Adrenal gland (tissue), 5 donors: ENCODE measurements around the gene KCNN3.

Experiments
- CTCF ChIP-seq, 6 experiments: fragments of 450-650 bp in 4 of 6; fragments of 200-600 bp in 2 of 6; sonication (generic) in 1 of 6; IDR thresholded peaks; 1 replicate in 5 of 6; 2 replicates in 1 of 6; pipeline versions ENCODE4 v1.5.1 to v1.8.0; 2016 to 2021; ENCODE audit warnings: antibody characterized with exemption in 6 of 6, mild to moderate bottlenecking in 2 of 6, moderate library complexity in 1 of 6
- POLR2A ChIP-seq, 2 donors: fragments of 450-650 bp; IDR thresholded peaks; one replicate each; pipeline ENCODE4 v1.6.1; 2017; ENCODE audit warnings: antibody characterized with exemption in 2 of 2, mild to moderate bottlenecking in 2 of 2, moderate library complexity in 1 of 2
- donor health status: DM: no; HTN: no; CAD: no.

GRCh38 chr1:154788110-154788870 is 81.8 kb downstream of the KCNN3 start:
- TF ChIP-seq CTCF (IDR thresholded peaks at IDR 0.05), result no peak
- no peak for TF ChIP-seq POLR2A (IDR thresholded peaks at IDR 0.05)
